Trophoblast cell (in vitro differentiated cells and primary cell): ENCODE data around the gene OR5K2.

ENCODE experiments used
- DNase-seq, 2 donors: peaks; one replicate each; pipeline ENCODE4 v3.0.0-alpha.2; 2016
- H2AFZ ChIP-seq: 2 replicates; pipeline ENCODE4 v1.6.1; 2013; ENCODE audit warnings: low read length, moderate library complexity, mild to moderate bottlenecking; ENCODE audit not compliant: insufficient read depth, poor library complexity
- H2AK5ac ChIP-seq: 2 replicates; pipeline ENCODE4 v1.6.1; 2013; ENCODE audit warnings: mild to moderate bottlenecking, low read length
- H2BK120ac ChIP-seq: 2 replicates; pipeline ENCODE4 v1.6.1; 2013; ENCODE audit warnings: low read length, mild to moderate bottlenecking, moderate library complexity; ENCODE audit not compliant: insufficient read depth, poor library complexity
- H2BK12ac ChIP-seq: 2 replicates; pipeline ENCODE4 v1.6.1; 2013; ENCODE audit warnings: mild to moderate bottlenecking, low read length, moderate library complexity
- H2BK5ac ChIP-seq: 2 replicates; pipeline ENCODE4 v1.6.1; 2013; ENCODE audit warnings: low read length, low read depth, moderate library complexity, mild to moderate bottlenecking; ENCODE audit not compliant: poor library complexity
- H3K14ac ChIP-seq: 2 replicates; pipeline ENCODE4 v1.6.1; 2013; ENCODE audit warnings: mild to moderate bottlenecking, low read length
- H3K18ac ChIP-seq: 2 replicates; pipeline ENCODE4 v1.6.1; 2013; ENCODE audit warnings: mild to moderate bottlenecking, low read length
- H3K23ac ChIP-seq: 2 replicates; pipeline ENCODE4 v1.6.1; 2013; ENCODE audit warnings: low read length
- H3K27ac ChIP-seq: 2 replicates; pipeline ENCODE4 v1.5.1; 2013; ENCODE audit warnings: low read depth, mild to moderate bottlenecking, inconsistent platforms, low read length, moderate library complexity
- H3K27me3 ChIP-seq: 2 replicates; pipeline ENCODE4 v1.6.1; 2013; ENCODE audit warnings: inconsistent platforms, mild to moderate bottlenecking, low read length, moderate library complexity; ENCODE audit not compliant: insufficient read depth
- H3K36me3 ChIP-seq, 2 experiments: 1 replicate in 1 of 2; 2 replicates in 1 of 2; pipeline ENCODE4 v1.6.1; 2013; ENCODE audit warnings: low read length in 2 of 2, mild to moderate bottlenecking in 2 of 2, moderate library complexity in 1 of 2; ENCODE audit not compliant: insufficient read depth in 2 of 2, control insufficient read depth in 1 of 2
- H3K4ac ChIP-seq: 2 replicates; pipeline ENCODE4 v1.6.1; 2013; ENCODE audit warnings: low read depth, mild to moderate bottlenecking, low read length, moderate library complexity
- H3K4me1 ChIP-seq, 2 experiments: 1 replicate in 1 of 2; 2 replicates in 1 of 2; pipeline ENCODE4 v1.6.1; 2013; ENCODE audit warnings: low read length in 2 of 2, mild to moderate bottlenecking in 2 of 2, moderate library complexity in 1 of 2; ENCODE audit not compliant: insufficient read depth in 2 of 2, control insufficient read depth in 1 of 2
- H3K4me2 ChIP-seq: 2 replicates; pipeline ENCODE4 v1.6.1; 2013; ENCODE audit warnings: inconsistent platforms, mild to moderate bottlenecking, low read length, moderate library complexity
- H3K4me3 ChIP-seq: 2 replicates; pipeline ENCODE4 v1.5.1; 2013; ENCODE audit warnings: mild to moderate bottlenecking, low read depth, low read length, inconsistent platforms
- H3K79me1 ChIP-seq: one replicate; pipeline ENCODE4 v1.6.1; 2013; ENCODE audit warnings: low read length
- H3K79me2 ChIP-seq: 2 replicates; pipeline ENCODE4 v1.6.1; 2013; ENCODE audit warnings: low read length, mild to moderate bottlenecking; ENCODE audit not compliant: control insufficient read depth, insufficient read depth, poor library complexity
- H3K9ac ChIP-seq: 2 replicates; pipeline ENCODE4 v1.6.1; 2013; ENCODE audit warnings: mild to moderate bottlenecking, low read length
- H3K9me3 ChIP-seq: 2 replicates; pipeline ENCODE4 v1.6.1; 2013; ENCODE audit warnings: low read depth, mild to moderate bottlenecking, control low read depth, inconsistent platforms, low read length; ENCODE audit not compliant: insufficient read depth
- H4K12ac ChIP-seq: 2 replicates; pipeline ENCODE4 v1.6.1; 2013; ENCODE audit warnings: low read depth, mild to moderate bottlenecking, low read length, moderate library complexity
- H4K8ac ChIP-seq: 2 replicates; pipeline ENCODE4 v1.6.1; 2013; ENCODE audit warnings: low read depth, mild to moderate bottlenecking, low read length, moderate library complexity
- H4K91ac ChIP-seq: one replicate; pipeline ENCODE4 v1.6.1; 2013; ENCODE audit warnings: low read depth, mild to moderate bottlenecking, low read length, moderate library complexity
- WGBS: extraction: QIAGEN DNeasy Blood & Tissue Kit; methylation state at CpG from one replicate; pipeline ENCODE4 v1.1.7; 2013; ENCODE audit warnings: missing lambda C conversion rate; ENCODE audit not compliant: insufficient read length, insufficient coverage; ENCODE audit errors: extremely low coverage; 5-methylcytosine and 5-hydroxymethylcytosine counted together

The OR5K2 gene

GRCh38 chr3:98528474-98529346 lies 31.2 kb downstream of the OR5K2 start:
- no peaks in the 10 kb centered on the region for H3K9me3 ChIP-seq
- H4K12ac ChIP-seq, result no peak overlapping the region
- no peak overlapping the region for H2BK12ac ChIP-seq
- no peak overlapping the region for H3K18ac ChIP-seq
- DNase-seq, result no peak
- H4K91ac ChIP-seq, result no peak overlapping the region
- H2BK120ac ChIP-seq, result no peak overlapping the region
- no peak overlapping the region for H3K4ac ChIP-seq
- H3K79me2 ChIP-seq, result no peaks in the 10 kb centered on the region
- no peaks in the 10 kb centered on the region for H3K27me3 ChIP-seq
- no peak overlapping the region for H2AK5ac ChIP-seq
- H3K79me1 ChIP-seq, result no peaks in the 10 kb centered on the region
- H3K4me3 ChIP-seq, result no peak overlapping the region
- no peak overlapping the region for H3K27ac ChIP-seq
- H2AFZ ChIP-seq, result no peak overlapping the region
- no peak overlapping the region for H2BK5ac ChIP-seq
- no peaks in the 10 kb centered on the region for H3K36me3 ChIP-seq
- no peaks in the 10 kb centered on the region for H3K4me1 ChIP-seq
- H3K4me2 ChIP-seq, result no peak overlapping the region
- H3K14ac ChIP-seq, result no peak overlapping the region
- no CpG with 5 or more reads among the region's 4 CpGs for WGBS
- no peak overlapping the region for H3K9ac ChIP-seq
- H4K8ac ChIP-seq, result no peak overlapping the region
- no peak overlapping the region for H3K23ac ChIP-seq

DNA sequence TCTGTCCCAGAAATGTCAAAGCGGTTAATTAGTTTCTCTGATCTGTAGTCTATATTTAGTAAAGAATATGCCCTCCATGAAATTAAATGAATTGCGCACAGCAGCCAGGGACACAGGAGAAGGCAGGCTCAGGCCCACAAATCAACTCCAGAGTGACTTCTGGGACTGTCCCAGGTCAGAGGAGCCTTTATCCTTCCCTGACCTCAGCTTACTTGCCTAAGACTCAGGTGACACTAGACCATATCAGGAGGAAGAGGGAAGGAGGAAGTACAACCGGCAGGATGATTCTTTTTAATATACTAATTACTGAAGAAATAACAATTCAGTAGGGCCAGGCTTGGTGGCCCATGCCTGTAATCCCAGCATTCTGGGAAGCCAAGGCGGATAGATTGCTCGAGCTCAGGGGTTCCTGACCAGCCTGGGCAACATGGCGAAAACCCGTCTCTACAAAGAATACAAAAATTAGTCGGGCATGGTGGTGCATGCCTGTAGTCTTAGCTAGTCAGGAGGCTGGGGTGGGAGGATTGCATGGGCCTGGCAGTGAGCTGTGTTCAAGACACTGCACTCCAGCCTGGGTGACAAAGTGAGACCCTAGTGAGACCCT lies 32.5 kb downstream of the OR5K2 start:
- Histone ChIP-seq H3K18ac (no peak overlapping the region), H2AFZ (no peak overlapping the region), H4K12ac (no peak overlapping the region), H3K4me1 (no peaks in the 10 kb centered on the region), H4K91ac (no peak overlapping the region), H3K27me3 (no peaks in the 10 kb centered on the region), H3K9ac (no peak overlapping the region), H2AK5ac (no peak overlapping the region), H3K4ac (no peak overlapping the region), H2BK12ac (no peak overlapping the region), H2BK120ac (no peak overlapping the region), H3K79me1 (no peaks in the 10 kb centered on the region), H3K4me2 (no peak overlapping the region), H2BK5ac (no peak overlapping the region), H4K8ac (no peak overlapping the region), H3K14ac (no peak overlapping the region), H3K9me3 (no peaks in the 10 kb centered on the region), H3K79me2 (no peaks in the 10 kb centered on the region), H3K27ac (no peak overlapping the region), H3K36me3 (no peaks in the 10 kb centered on the region), H3K23ac (no peak overlapping the region), H3K4me3 (no peak overlapping the region)
- no peak for DNase-seq
- WGBS, result no CpG with 5 or more reads among the region's 8 CpGs

DNA sequence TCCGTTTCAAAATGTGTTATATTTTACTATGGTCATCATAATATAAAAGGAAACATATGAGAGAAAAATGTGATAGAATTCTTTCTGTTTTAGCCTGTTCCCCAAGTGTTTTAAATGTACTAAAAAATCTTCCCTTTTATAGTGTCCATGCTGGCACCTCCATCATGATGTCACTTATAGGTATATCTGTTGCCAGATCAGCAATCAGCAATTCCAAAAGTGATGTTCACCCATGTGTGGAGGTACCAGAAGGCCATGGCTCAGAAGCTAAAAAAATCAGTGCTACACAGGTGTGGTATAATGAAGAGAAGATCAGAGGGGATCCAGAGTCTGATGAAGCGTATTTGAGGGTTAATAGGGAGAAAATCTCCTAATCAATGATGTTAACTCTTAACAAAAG lies 33.2 kb downstream of the OR5K2 start:
- Histone ChIP-seq H2AFZ (no peak overlapping the region), H4K8ac (no peak overlapping the region), H2BK5ac (no peak overlapping the region), H3K79me1 (no peaks in the 10 kb centered on the region), H3K4me2 (no peak overlapping the region), H3K4me3 (no peak overlapping the region), H3K27ac (no peak overlapping the region), H3K9me3 (no peaks in the 10 kb centered on the region), H3K79me2 (no peaks in the 10 kb centered on the region), H3K9ac (no peak overlapping the region), H3K4me1 (no peaks in the 10 kb centered on the region), H3K36me3 (no peaks in the 10 kb centered on the region), H4K91ac (no peak overlapping the region), H2AK5ac (no peak overlapping the region), H2BK12ac (no peak overlapping the region), H3K23ac (no peak overlapping the region), H3K27me3 (no peaks in the 10 kb centered on the region), H3K4ac (no peak overlapping the region), H3K14ac (no peak overlapping the region), H4K12ac (no peak overlapping the region), H3K18ac (no peak overlapping the region), H2BK120ac (no peak overlapping the region)
- no CpG with 5 or more reads among the region's 2 CpGs for WGBS
- peak; percentile 58 to 93 for DNase-seq

DNA sequence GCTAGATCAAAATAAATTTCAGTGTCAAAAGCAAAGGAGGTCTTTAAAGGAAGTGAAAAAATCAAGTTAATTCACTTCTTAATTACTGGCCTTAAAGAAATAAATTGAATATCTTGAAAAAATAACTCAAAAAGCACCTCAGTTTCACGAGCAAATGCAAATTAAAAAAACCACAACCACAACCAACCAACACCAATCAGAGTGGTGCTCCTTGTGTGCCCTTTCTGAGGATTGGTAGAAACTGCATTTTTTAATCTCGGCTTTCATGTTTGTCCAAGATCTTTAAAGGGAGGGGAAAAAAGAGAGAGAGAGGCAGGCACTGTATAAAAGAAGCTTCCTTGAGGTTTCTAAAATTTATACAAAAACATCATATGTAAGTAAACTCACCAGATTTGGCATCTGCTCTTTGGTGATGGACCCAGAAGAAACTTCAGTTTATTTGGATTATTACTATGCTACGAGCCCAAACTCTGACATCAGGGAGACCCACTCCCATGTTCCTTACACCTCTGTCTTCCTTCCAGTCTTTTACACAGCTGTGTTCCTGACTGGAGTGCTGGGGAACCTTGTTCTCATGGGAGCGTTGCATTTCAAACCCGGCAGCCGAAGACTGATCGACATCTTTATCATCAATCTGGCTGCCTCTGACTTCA lies 34.3 kb downstream of the OR5K2 start, which contains the start of gene GPR15:
GPR15 (plus strand) TSS at position 357 of the 653 bp plus-strand sequence; CDS start at position 413, 56 bp downstream.
- Histone ChIP-seq H3K9ac (no peak within 1 kb of the TSS), H4K12ac (no peak within 1 kb of the TSS), H2BK12ac (no peak within 1 kb of the TSS), H3K36me3 (no peaks in the 10 kb centered on the region), H3K79me1 (no peaks in the 10 kb centered on the region), H3K27ac (no peak within 1 kb of the TSS), H3K4me2 (no peak within 1 kb of the TSS), H3K18ac (no peak within 1 kb of the TSS), H3K4me1 (no peaks in the 10 kb centered on the region), H2AFZ (no peak within 1 kb of the TSS), H4K8ac (no peak within 1 kb of the TSS), H2BK5ac (no peak within 1 kb of the TSS), H3K79me2 (no peaks in the 10 kb centered on the region), H3K27me3 (no peaks in the 10 kb centered on the region), H4K91ac (no peak within 1 kb of the TSS), H3K14ac (no peak within 1 kb of the TSS), H2BK120ac (no peak within 1 kb of the TSS), H3K9me3 (no peaks in the 10 kb centered on the region), H2AK5ac (no peak within 1 kb of the TSS), H3K23ac (no peak within 1 kb of the TSS), H3K4ac (no peak within 1 kb of the TSS), H3K4me3 (no peak within 1 kb of the TSS)
- no CpG with 5 or more reads among the region's 7 CpGs for WGBS
- no peak for DNase-seq
